Measurements from ENCODE around the gene XRCC4. TPM values are rescaled to one million over a fixed set of nuclear protein-coding genes. Genes with fewer than 3 reads are reported as not detected.

The XRCC4 gene
- total RNA-seq, 1 experiment from 2014 or later, result 13.8 TPM

DNA sequence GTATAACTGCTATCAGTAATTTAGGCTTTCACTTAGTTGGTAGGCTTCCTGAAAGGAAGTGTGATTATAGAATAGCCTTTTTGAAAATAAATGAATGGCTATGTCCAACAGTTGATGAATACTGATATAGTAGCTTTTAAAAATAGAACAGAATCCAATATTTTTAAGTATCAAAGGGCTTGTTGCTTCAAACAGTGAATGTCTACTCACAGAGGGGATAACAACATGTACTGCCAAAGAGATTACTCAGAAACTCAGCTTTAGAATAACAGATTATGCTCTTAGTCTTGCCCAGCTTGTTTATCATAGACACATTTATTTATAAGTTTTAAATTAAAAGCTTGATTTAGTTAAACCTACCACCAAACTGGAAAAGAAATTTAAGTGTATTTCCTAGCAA lies 132.6 kb downstream of the XRCC4 start:
- Histone ChIP-seq H3K4me1 (ENCODE audit: insufficient read depth, low read length) (no peaks in the 10 kb centered on the region), H3K9me2 (replicated peaks; ENCODE audit: low read length) (no peaks in the 10 kb centered on the region), H3K27ac (ENCODE audit: low read length) (no peak overlapping the region), H3K4me3 (ENCODE audit: low read length) (no peak overlapping the region), H3K79me2 (ENCODE audit: low read length) (no peaks in the 10 kb centered on the region), H3F3A (ENCODE audit: low read length, unreplicated experiment) (no peaks in the 10 kb centered on the region), H2AFZ (ENCODE audit: low read length) (no peak overlapping the region), H3K9ac (ENCODE audit: low read length) (no peak overlapping the region), H3K9me3 (ENCODE audit: low read length) (no peaks in the 10 kb centered on the region), H3K27me3 (ENCODE audit: low read length) (no peaks in the 10 kb centered on the region), H3K36me3 (ENCODE audit: low read depth, low read length) (no peaks in the 10 kb centered on the region), H3K4me2 (ENCODE audit: low read length) (no peak overlapping the region), H4K20me1 (ENCODE audit: low read length) (no peaks in the 10 kb centered on the region)
- CTCF ChIA-PET, result no interaction called here
- ATAC-seq (no peak), DNase-seq (no peak)
- POLR2A ChIA-PET (ENCODE audit: unreplicated experiment), result no interaction called here
- BruUV-seq (replicated peaks), result no TSS peak
- TF ChIP-seq, protein P1, sequence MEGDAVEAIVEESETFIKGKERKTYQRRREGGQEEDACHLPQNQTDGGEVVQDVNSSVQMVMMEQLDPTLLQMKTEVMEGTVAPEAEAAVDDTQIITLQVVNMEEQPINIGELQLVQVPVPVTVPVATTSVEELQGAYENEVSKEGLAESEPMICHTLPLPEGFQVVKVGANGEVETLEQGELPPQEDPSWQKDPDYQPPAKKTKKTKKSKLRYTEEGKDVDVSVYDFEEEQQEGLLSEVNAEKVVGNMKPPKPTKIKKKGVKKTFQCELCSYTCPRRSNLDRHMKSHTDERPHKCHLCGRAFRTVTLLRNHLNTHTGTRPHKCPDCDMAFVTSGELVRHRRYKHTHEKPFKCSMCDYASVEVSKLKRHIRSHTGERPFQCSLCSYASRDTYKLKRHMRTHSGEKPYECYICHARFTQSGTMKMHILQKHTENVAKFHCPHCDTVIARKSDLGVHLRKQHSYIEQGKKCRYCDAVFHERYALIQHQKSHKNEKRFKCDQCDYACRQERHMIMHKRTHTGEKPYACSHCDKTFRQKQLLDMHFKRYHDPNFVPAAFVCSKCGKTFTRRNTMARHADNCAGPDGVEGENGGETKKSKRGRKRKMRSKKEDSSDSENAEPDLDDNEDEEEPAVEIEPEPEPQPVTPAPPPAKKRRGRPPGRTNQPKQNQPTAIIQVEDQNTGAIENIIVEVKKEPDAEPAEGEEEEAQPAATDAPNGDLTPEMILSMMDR (conservative IDR thresholded peaks at IDR 0.05; ENCODE audit: low read depth, low read length), result no peak
- TF ChIP-seq EZH2phosphoT487 (IDR thresholded peaks at IDR 0.05; ENCODE audit: borderline replicate concordance, low read length) (no peak), EZH2 (IDR thresholded peaks at IDR 0.05; ENCODE audit: low read length, unreplicated experiment) (no peak)
- intact Hi-C loops (cut with micrococcal nuclease), result no loop called here

DNA sequence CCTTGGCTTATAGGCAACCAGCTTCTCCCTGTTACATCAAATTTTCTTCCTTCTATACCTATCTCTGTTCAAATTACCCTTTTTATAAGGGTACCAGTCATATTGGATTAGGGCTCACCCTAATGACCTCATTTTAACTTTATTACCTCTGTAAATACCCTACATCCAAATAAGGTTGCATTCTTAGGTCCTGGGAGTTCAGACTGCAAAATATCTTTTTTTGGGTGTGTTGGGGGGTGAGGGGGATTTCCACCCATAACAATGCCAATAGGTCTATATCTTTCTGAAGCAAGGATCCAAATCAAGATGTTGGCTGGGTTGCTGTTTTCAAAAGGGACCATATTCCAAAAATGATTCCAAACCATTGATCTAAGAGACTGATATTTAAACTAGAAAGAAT lies 141.7 kb downstream of the XRCC4 start:
- no peaks in the 10 kb centered on the region for H3F3A ChIP-seq (ENCODE audit: low read length, unreplicated experiment)
- no peaks in the 10 kb centered on the region for H3K9me3 ChIP-seq (ENCODE audit: low read length)
- no peak for DNase-seq
- H3K27me3 ChIP-seq (ENCODE audit: low read length), result no peaks in the 10 kb centered on the region
- CTCF ChIA-PET, result no interaction called here
- TF ChIP-seq, protein P1 (conservative IDR thresholded peaks at IDR 0.05; ENCODE audit: low read depth, low read length), result no peak
- no peak for TF ChIP-seq EZH2 (IDR thresholded peaks at IDR 0.05; ENCODE audit: low read length, unreplicated experiment)
- no peak for TF ChIP-seq EZH2phosphoT487 (IDR thresholded peaks at IDR 0.05; ENCODE audit: borderline replicate concordance, low read length)
- no peak overlapping the region for H3K27ac ChIP-seq (ENCODE audit: low read length)
- H3K9me2 ChIP-seq (replicated peaks; ENCODE audit: low read length), result no peaks in the 10 kb centered on the region
- no peak overlapping the region for H2AFZ ChIP-seq (ENCODE audit: low read length)
- no peaks in the 10 kb centered on the region for H3K79me2 ChIP-seq (ENCODE audit: low read length)
- intact Hi-C loops (cut with micrococcal nuclease), result no loop called here
- no peak for ATAC-seq
- BruUV-seq (replicated peaks), result no TSS peak
- H3K4me1 ChIP-seq (ENCODE audit: insufficient read depth, low read length), result no peaks in the 10 kb centered on the region
- no peak overlapping the region for H3K4me2 ChIP-seq (ENCODE audit: low read length)
- H3K4me3 ChIP-seq (ENCODE audit: low read length), result no peak overlapping the region
- no peak overlapping the region for H3K9ac ChIP-seq (ENCODE audit: low read length)
- POLR2A ChIA-PET (ENCODE audit: unreplicated experiment), result no interaction called here
- no peaks in the 10 kb centered on the region for H3K36me3 ChIP-seq (ENCODE audit: low read depth, low read length)
- no peaks in the 10 kb centered on the region for H4K20me1 ChIP-seq (ENCODE audit: low read length)

DNA sequence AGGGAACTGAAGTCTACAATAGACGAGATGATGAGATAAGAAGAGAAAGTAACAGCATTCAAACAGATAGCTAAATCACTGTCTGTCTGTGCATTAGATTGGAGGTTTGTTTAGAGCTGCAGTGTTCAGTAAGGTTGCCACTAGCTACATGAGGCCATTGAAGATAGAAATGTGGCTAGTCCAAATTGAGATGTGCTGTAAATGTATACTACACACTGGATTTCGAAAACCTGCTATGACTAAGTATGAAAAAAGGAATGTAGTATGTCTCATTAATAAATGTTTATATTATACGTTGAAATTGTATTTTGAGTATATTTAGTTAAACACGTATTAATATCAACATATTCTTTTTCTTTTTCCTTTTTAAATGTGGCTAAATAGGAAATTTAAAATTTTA lies 142.1 kb downstream of the XRCC4 start:
- no TSS peak for BruUV-seq (replicated peaks)
- Histone ChIP-seq H3K4me2 (ENCODE audit: low read length) (no peak overlapping the region), H2AFZ (ENCODE audit: low read length) (no peak overlapping the region), H3K9me2 (replicated peaks; ENCODE audit: low read length) (no peaks in the 10 kb centered on the region), H3K4me3 (ENCODE audit: low read length) (no peak overlapping the region), H3K9ac (ENCODE audit: low read length) (no peak overlapping the region), H3K4me1 (ENCODE audit: insufficient read depth, low read length) (no peaks in the 10 kb centered on the region), H3K9me3 (ENCODE audit: low read length) (no peaks in the 10 kb centered on the region), H3K27ac (ENCODE audit: low read length) (no peak overlapping the region), H3F3A (ENCODE audit: low read length, unreplicated experiment) (no peaks in the 10 kb centered on the region), H3K36me3 (ENCODE audit: low read depth, low read length) (no peaks in the 10 kb centered on the region), H3K79me2 (ENCODE audit: low read length) (no peaks in the 10 kb centered on the region), H4K20me1 (ENCODE audit: low read length) (no peaks in the 10 kb centered on the region), H3K27me3 (ENCODE audit: low read length) (no peaks in the 10 kb centered on the region)
- TF ChIP-seq, protein P1 (conservative IDR thresholded peaks at IDR 0.05; ENCODE audit: low read depth, low read length), result no peak
- no peak for TF ChIP-seq EZH2 (IDR thresholded peaks at IDR 0.05; ENCODE audit: low read length, unreplicated experiment)
- no peak for TF ChIP-seq EZH2phosphoT487 (IDR thresholded peaks at IDR 0.05; ENCODE audit: borderline replicate concordance, low read length)
- ChIA-PET CTCF (no interaction called here), POLR2A (ENCODE audit: unreplicated experiment) (no interaction called here)
- no peak for ATAC-seq
- no peak for DNase-seq
- intact Hi-C loops (cut with micrococcal nuclease), result no loop called here
